Endothelial cell of umbilical vein (primary cell): ENCODE data around the gene BARD1. TPM values are rescaled to one million over a fixed set of nuclear protein-coding genes. Genes with fewer than 3 reads are reported as not detected.

Source experiments
- BruUV-seq: library from RNA; stranded (reverse); fragments of 400-500 nt; replicated peaks from 2 replicates; lab custom pipeline; 2021; lab: Mats Ljungman, UMichigan
- CTCF ChIA-PET: fragments of 300-600, 350-600 bp; sonication (Branson Sonifier 250); formaldehyde crosslinking; loops from one replicate; lab custom pipeline; 2021; ENCODE audit warnings: antibody characterized with exemption, inconsistent platforms; lab: Charles Lee
- POLR2A ChIA-PET: fragments of 300-600, 350-600 bp; sonication (Branson Sonifier 250); formaldehyde crosslinking; loops from one replicate; lab custom pipeline; 2021; ENCODE audit warnings: antibody characterized with exemption, inconsistent platforms; lab: Charles Lee
- DNase-seq: peaks from one replicate; pipeline ENCODE4 v3.0.0-alpha.2; 2011; ENCODE audit warnings: low read depth, low spot score
- FAIRE-seq: peaks from 2 replicates; lab custom pipeline; 2011; peaks lifted over from hg19 to GRCh38; lab: Jason Lieb, UNC
- H2AFZ ChIP-seq: 2 replicates; pipeline ENCODE4 v1.6.0; 2012; ENCODE audit warnings: low read depth, low read length, control low read depth, inconsistent platforms
- H3K27ac ChIP-seq: 2 replicates; pipeline ENCODE4 v1.5.1; 2011; ENCODE audit warnings: low read depth, mild to moderate bottlenecking, control low read depth, low read length, moderate library complexity; ENCODE audit not compliant: insufficient read depth
- H3K27me3 ChIP-seq, 2 experiments: 2 replicates each; pipeline versions ENCODE4 v1.6.0 to v1.6.1; 2011; ENCODE audit warnings: low read length in 2 of 2, mixed read lengths in 1 of 2; ENCODE audit not compliant: control insufficient read depth in 2 of 2, insufficient read depth in 2 of 2
- H3K36me3 ChIP-seq, 2 experiments: 2 replicates in 1 of 2; 3 replicates in 1 of 2; pipeline ENCODE4 v1.5.1; 2011; ENCODE audit warnings: low read length in 2 of 2, mild to moderate bottlenecking in 1 of 2, moderate library complexity in 1 of 2; ENCODE audit not compliant: control insufficient read depth in 2 of 2, insufficient read depth in 2 of 2; ENCODE audit errors: extremely low read depth in 1 of 2
- H3K4me1 ChIP-seq: 3 replicates; pipeline ENCODE4 v1.5.1; 2011; ENCODE audit warnings: mild to moderate bottlenecking, low read length; ENCODE audit not compliant: control insufficient read depth, insufficient read depth; ENCODE audit errors: extremely low read depth
- H3K4me2 ChIP-seq: 2 replicates; pipeline ENCODE4 v1.6.1; 2011; ENCODE audit warnings: low read length, control low read depth, mixed read lengths; ENCODE audit not compliant: insufficient read depth
- H3K4me3 ChIP-seq, 3 experiments: fragments of 200-600 bp in 1 of 3; sonication (generic), shearing (Covaris generic) in 1 of 3; replicated peaks in 1 of 3; 2 replicates each; pipeline ENCODE4 v1.5.1; 2011 to 2016; ENCODE audit warnings: control low read depth in 3 of 3, low read length in 3 of 3, mild to moderate bottlenecking in 2 of 3, inconsistent platforms in 1 of 3, low read depth in 1 of 3, moderate library complexity in 1 of 3; ENCODE audit not compliant: insufficient read depth in 1 of 3
- H3K79me2 ChIP-seq: 2 replicates; pipeline ENCODE4 v1.6.0; 2012; ENCODE audit warnings: low read length, inconsistent platforms; ENCODE audit not compliant: control insufficient read depth, insufficient read depth
- H3K9ac ChIP-seq: replicated peaks from 2 replicates; pipeline ENCODE3; 2011; ENCODE audit warnings: low read length, control low read depth; ENCODE audit not compliant: insufficient read depth; ENCODE audit errors: extremely low read depth
- H3K9me1 ChIP-seq: replicated peaks from 3 replicates; pipeline ENCODE4 v1.6.0; 2011; ENCODE audit warnings: mild to moderate bottlenecking, low read length; ENCODE audit not compliant: control insufficient read depth, insufficient read depth; ENCODE audit errors: extremely low read depth
- H3K9me3 ChIP-seq: replicated peaks from 2 replicates; pipeline ENCODE4 v1.5.1; 2012; ENCODE audit warnings: low read length, inconsistent platforms; ENCODE audit not compliant: control insufficient read depth, insufficient read depth
- H4K20me1 ChIP-seq: replicated peaks from 2 replicates; pipeline ENCODE3; 2011; ENCODE audit warnings: mild to moderate bottlenecking, low read length; ENCODE audit not compliant: control insufficient read depth, insufficient read depth; ENCODE audit errors: extremely low read depth
- EZH2 ChIP-seq: IDR thresholded peaks from 2 replicates; pipeline ENCODE4 v1.6.1; 2012; ENCODE audit warnings: borderline replicate concordance, low read depth, mild to moderate bottlenecking, moderate library complexity, low read length, inconsistent platforms; ENCODE audit not compliant: severe bottlenecking
- FOS ChIP-seq: IDR thresholded peaks from 2 replicates; pipeline ENCODE4 v1.6.1; 2011; ENCODE audit warnings: mild to moderate bottlenecking, low read length, moderate library complexity, borderline replicate concordance; ENCODE audit not compliant: insufficient read depth
- GATA2 ChIP-seq: IDR thresholded peaks from 2 replicates; pipeline ENCODE4 v1.7.0; 2011; ENCODE audit warnings: low read depth, mild to moderate bottlenecking, moderate library complexity, mixed read lengths, low read length; ENCODE audit not compliant: insufficient read length, insufficient read depth
- JUN ChIP-seq: IDR thresholded peaks from 2 replicates; pipeline ENCODE4 v1.6.1; 2011; ENCODE audit warnings: borderline replicate concordance, low read depth; ENCODE audit not compliant: insufficient read length, insufficient read depth
- POLR2A ChIP-seq: IDR thresholded peaks from 2 replicates; pipeline ENCODE4 v1.6.1; 2012; ENCODE audit warnings: low read depth, mild to moderate bottlenecking, control low read depth, low read length
- POLR2AphosphoS5 ChIP-seq: IDR thresholded peaks from 2 replicates; pipeline ENCODE4 v1.6.1; 2012; ENCODE audit warnings: low read depth, mild to moderate bottlenecking, control low read depth, low read length, moderate library complexity; ENCODE audit not compliant: insufficient read depth
- dilution Hi-C: fragments of 300-500 bp; cut with MboI; formaldehyde crosslinking; loops from one replicate; pipeline ENCODE4 v1.15.0; 2019; ENCODE audit warnings: low sequenced_read_pairs; ENCODE audit not compliant: extremely low pct_ligation_motif_present
- intact Hi-C: fragments of 100-400 bp; cut with micrococcal nuclease; formaldehyde crosslinking; loops from one replicate; pipeline ENCODE4 v1.10.0; 2022
- polyA plus RNA-seq, 4 experiments: library from polyadenylated mRNA; depleted of rRNA in 3 of 4; stranded (reverse) in 3 of 4; unstranded in 1 of 4; fragments of >200 nt; gene quantifications; 2 replicates each; pipeline versions ENCODE4 v1.2.1 to v1.2.3, GENCODE V29; 2011 to 2012; ENCODE audit warnings: missing spikeins in 1 of 4
- total RNA-seq: library from RNA; stranded (reverse); gene quantifications from 2 replicates; pipeline ENCODE4 v1.2.3, GENCODE V29; 2021

Gene BARD1
- total and polyA plus RNA-seq, 2 donors (not counting 3 experiments of a cell fraction or from before 2014, with no cell fraction given): 9.1 to 14.7 TPM

DNA sequence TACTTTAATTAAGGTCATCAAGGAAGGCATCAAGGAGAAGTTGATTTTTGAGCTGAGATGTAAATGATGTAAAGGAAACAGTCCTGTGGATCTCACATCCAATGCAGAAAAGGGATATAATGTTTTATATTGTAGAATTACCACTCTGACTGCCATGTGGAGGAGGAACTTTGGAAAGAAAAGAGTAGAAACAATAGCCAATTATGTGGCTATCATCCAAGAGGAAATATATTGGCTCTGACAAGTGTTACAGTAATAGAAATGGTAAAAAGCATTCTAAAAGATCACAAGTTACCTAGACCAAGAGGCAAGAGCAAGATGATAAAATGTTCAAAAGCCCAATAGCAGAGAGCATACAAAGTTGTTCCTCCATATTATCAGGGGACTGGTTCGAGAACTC is 26.8 kb downstream of the BARD1 start:
- DNase-seq: peak; percentile 59
- intact Hi-C loops (no loop called here), dilution Hi-C loops (no loop called here)
- ChIA-PET CTCF (no interaction called here), POLR2A (no interaction called here)
- H3K27me3 ChIP-seq: no peaks in the 10 kb centered on the region
- H2AFZ ChIP-seq: no peak overlapping the region
- no peaks in the 10 kb centered on the region for H3K9me3 ChIP-seq
- TF ChIP-seq FOS: no peak
- no peak for TF ChIP-seq JUN
- no peak for TF ChIP-seq POLR2AphosphoS5
- no peak for TF ChIP-seq POLR2A
- H3K9ac ChIP-seq: no peak overlapping the region
- peaks cover 8% of the 10 kb centered on the region for H3K79me2 ChIP-seq
- no peaks in the 10 kb centered on the region for H3K36me3 ChIP-seq
- H3K4me3 ChIP-seq: no peak overlapping the region
- BruUV-seq: no TSS peak
- no peaks in the 10 kb centered on the region for H4K20me1 ChIP-seq
- no peak overlapping the region for H3K4me2 ChIP-seq
- FAIRE-seq: no peak
- H3K4me1 ChIP-seq: peaks cover 2% of the 10 kb centered on the region
- H3K27ac ChIP-seq: no peak overlapping the region
- no peaks in the 10 kb centered on the region for H3K9me1 ChIP-seq

DNA sequence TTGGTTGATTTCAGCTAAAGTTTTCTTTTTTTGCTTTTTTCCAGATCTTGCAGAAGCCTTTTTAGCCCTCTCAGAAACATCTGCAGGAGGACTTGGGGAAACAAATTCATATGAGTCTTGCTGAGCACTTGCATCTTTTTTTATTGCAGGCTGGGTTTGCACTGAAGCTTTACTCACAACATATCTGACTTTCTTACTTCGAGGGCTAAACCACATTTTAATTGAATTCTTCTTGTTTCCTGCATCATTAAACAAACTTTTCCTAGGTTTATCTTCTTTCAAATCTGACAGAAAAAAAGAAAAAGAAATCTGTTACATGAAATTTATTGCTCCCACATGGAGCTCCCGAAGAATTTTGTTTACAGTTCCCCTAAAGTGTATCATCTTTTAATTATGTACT is 28.3 kb downstream of the BARD1 start:
- Histone ChIP-seq H4K20me1 (no peaks in the 10 kb centered on the region), H2AFZ (no peak overlapping the region)

More for the DNA sequence above, 28.3 kb downstream of the BARD1 start:
- ChIA-PET CTCF (interaction anchor here (0.7 kb wide), 1 partner anchor 35 kb away, joined by 3 read pairs; no protein-coding TSS in a partner anchor), POLR2A (no interaction called here)
- intact Hi-C loops (no loop called here), dilution Hi-C loops (no loop called here)
- no peaks in the 10 kb centered on the region for H3K9me1 ChIP-seq
- H3K27me3 ChIP-seq: no peaks in the 10 kb centered on the region
- H3K27ac ChIP-seq: no peak overlapping the region
- no peak for FAIRE-seq
- H3K79me2 ChIP-seq: peaks cover 4% of the 10 kb centered on the region
- DNase-seq: no peak
- no peak overlapping the region for H3K9ac ChIP-seq
- H3K36me3 ChIP-seq: peaks cover 0 to 2% of the 10 kb centered on the region in 2 experiments
- TF ChIP-seq EZH2 (no peak), POLR2A (no peak), GATA2 (no peak)
- H3K4me2 ChIP-seq: no peak overlapping the region
- peaks cover 2% of the 10 kb centered on the region for H3K4me1 ChIP-seq
- no peak overlapping the region for H3K4me3 ChIP-seq
- no TSS peak for BruUV-seq
- no peaks in the 10 kb centered on the region for H3K9me3 ChIP-seq
